ENCODE results near the gene WDR7. TPM values are rescaled to one million over a fixed set of nuclear protein-coding genes. Genes with fewer than 3 reads are reported as not detected.

The WDR7 gene
- total and polyA plus RNA-seq, 2 of the 4 experiments (the other 2 are of a cell fraction) = 3.7 to 23.3 TPM

DNA sequence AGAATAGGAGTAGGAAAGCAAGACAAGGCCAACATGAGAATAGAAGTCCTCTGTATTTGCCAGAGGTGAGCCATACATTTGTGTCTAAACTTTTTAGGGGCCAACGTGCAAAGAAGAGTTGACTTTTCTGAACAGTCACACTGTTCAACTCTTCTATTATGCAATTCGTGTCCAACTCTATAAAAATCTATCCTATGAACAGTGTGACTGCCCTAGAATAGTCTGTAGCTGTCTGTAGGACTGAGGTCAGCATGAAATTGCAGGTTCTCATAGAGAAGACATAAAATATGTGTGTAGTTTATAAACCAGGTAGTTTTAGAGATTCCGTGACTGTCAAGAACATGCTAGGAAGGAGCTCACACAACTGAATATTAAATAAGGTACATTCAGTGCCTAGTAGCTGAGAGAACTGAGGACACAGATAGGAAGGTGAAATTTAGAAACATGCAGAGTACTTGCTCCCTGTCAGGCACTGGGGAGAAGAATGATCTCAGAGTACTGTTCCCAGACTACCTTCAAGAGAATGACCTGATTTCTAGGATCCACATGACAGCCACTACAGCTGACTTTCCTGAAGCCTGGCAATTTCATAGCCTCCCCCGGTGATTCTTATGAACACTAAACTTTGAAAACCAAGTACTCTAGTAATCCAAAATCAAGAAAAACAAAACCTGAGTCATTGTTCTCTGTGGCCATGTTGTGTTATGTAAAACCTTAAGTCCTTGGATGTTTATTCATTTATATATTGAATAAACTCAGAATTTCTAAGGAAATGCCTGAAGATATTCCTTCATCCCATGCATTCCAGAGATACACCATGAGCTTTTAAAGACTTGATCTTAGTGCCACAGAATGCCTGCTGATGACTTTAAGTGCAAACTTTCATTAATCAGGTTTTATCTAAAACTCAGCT is 294.3 kb downstream of the WDR7 start:
- H2BK20ac ChIP-seq (ENCODE audit: low read depth, low read length) = peak overlapping the region; percentile 48; the same call in 1 of the 2 replicates
- DNase-seq = peak; percentile 45
- 0 out of 2 replicates have a peak overlapping the region, but pooled peaks have one; percentile 8 for H3K4ac ChIP-seq (ENCODE audit: low read depth, low read length)
- no TSS peak for BruUV-seq (replicated peaks)
- no peak overlapping the region for H3K56ac ChIP-seq (ENCODE audit: extremely low read depth, insufficient read depth, low read length)
- peaks cover 6% of the 10 kb centered on the region; the same call in 1 of the 2 replicates for H3K9me1 ChIP-seq (ENCODE audit: insufficient read depth, low read length)
- H2BK15ac ChIP-seq (ENCODE audit: low read depth, low read length) = 0 out of 3 replicates have a peak overlapping the region, but pooled peaks have one; percentile 65
- no peak overlapping the region for H2AFZ ChIP-seq (replicated peaks; ENCODE audit: low read length, poor library complexity)
- peak; percentile 78 for ATAC-seq (ENCODE audit: low read depth)
- H3K9ac ChIP-seq (ENCODE audit: low read depth, low read length) = no peak overlapping the region
- H3K23ac ChIP-seq (ENCODE audit: low read depth, low read length) = no peak overlapping the region; the same call in 1 of the 2 replicates
- ChIA-PET CTCF (interaction anchor here (0.6 to 2.3 kb wide), 3 partner anchors 76 to 174 kb away, joined by 3 to 7 read pairs (median 3); no protein-coding TSS in a partner anchor), POLR2A (ENCODE audit: unreplicated experiment) (interaction anchor here (0.6 kb wide), 1 partner anchor 129 kb away, joined by 3 read pairs; no protein-coding TSS in a partner anchor)
- H4K5ac ChIP-seq (ENCODE audit: low read depth, low read length) = no peak overlapping the region
- no peak overlapping the region for H2BK120ac ChIP-seq (ENCODE audit: low read depth, low read length)
- H3K27ac ChIP-seq (ENCODE audit: insufficient read depth, low read length) = no peak overlapping the region
- peaks cover 5% of the 10 kb centered on the region for H3K4me1 ChIP-seq (ENCODE audit: control insufficient read depth, insufficient read depth, low read length)
- H2AK9ac ChIP-seq (replicated peaks; ENCODE audit: low read depth, low read length, poor library complexity) = no peak overlapping the region
- H3K9me3 ChIP-seq (ENCODE audit: control insufficient read depth, insufficient read depth, low read length) = no peaks in the 10 kb centered on the region
- dilution Hi-C loops (cut with HindIII; ENCODE audit: low sequenced_read_pairs, unreplicated experiment) = no loop called here
- no peak overlapping the region for H3K4me3 ChIP-seq (ENCODE audit: insufficient read depth, low read depth, low read length)
- 0 out of 2 replicates have a peak overlapping the region, but pooled peaks have one; percentile 29 for H3K4me2 ChIP-seq (ENCODE audit: low read depth, low read length)
- H2AK5ac ChIP-seq (ENCODE audit: low read depth, low read length) = no peak overlapping the region
- 100% methylated on average over 1 of the region's 4 CpGs; no CpG with 5 or more reads in 1 of the 2 experiments for WGBS, 2 experiments (ENCODE audit: extremely low coverage in 2 of 2, insufficient read length in 1 of 2)
- no peak overlapping the region; the same call in 1 of the 2 replicates for H3K18ac ChIP-seq (ENCODE audit: low read depth, low read length)
- H4K20me1 ChIP-seq (ENCODE audit: insufficient read depth, low read length) = no peaks in the 10 kb centered on the region
- peak overlapping the region; percentile 77 for H3K14ac ChIP-seq (replicated peaks; ENCODE audit: low read depth, low read length)
- no peaks in the 10 kb centered on the region for H3K79me1 ChIP-seq (ENCODE audit: low read depth in 1 of 2, low read length in 2 of 2)
- H3K36me3 ChIP-seq (ENCODE audit: control insufficient read depth, insufficient read depth, low read length) = no peaks in the 10 kb centered on the region
- H3K27me3 ChIP-seq (ENCODE audit: control insufficient read depth, insufficient read depth, low read length) = no peaks in the 10 kb centered on the region
- intact Hi-C loops (cut with micrococcal nuclease) = no loop called here
- TF ChIP-seq FOS (IDR thresholded peaks at IDR 0.05; ENCODE audit: low read depth, low read length) = no peak
- TF ChIP-seq MAFK (IDR thresholded peaks at IDR 0.05; ENCODE audit: low read depth, low read length) = no peak
- TF ChIP-seq, protein P1, sequence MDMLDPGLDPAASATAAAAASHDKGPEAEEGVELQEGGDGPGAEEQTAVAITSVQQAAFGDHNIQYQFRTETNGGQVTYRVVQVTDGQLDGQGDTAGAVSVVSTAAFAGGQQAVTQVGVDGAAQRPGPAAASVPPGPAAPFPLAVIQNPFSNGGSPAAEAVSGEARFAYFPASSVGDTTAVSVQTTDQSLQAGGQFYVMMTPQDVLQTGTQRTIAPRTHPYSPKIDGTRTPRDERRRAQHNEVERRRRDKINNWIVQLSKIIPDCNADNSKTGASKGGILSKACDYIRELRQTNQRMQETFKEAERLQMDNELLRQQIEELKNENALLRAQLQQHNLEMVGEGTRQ (IDR thresholded peaks at IDR 0.05; ENCODE audit: low read depth, low read length) = no peak
- no peak for TF ChIP-seq POLR2A (IDR thresholded peaks at IDR 0.05; ENCODE audit: low read depth, low read length)
- H2BK5ac ChIP-seq (ENCODE audit: low read depth, low read length, poor library complexity, severe bottlenecking) = no peak overlapping the region
- H4K91ac ChIP-seq (ENCODE audit: insufficient read depth, low read depth, low read length) = no peak overlapping the region
- H4K8ac ChIP-seq (ENCODE audit: low read depth in 2 of 2, low read length in 2 of 2) = no peak overlapping the region
- in situ Hi-C loops (cut with MboI; ENCODE audit: low sequenced_read_pairs) = no loop called here
